Measurements from ENCODE around the gene SMIM9. TPM values are rescaled to one million over a fixed set of nuclear protein-coding genes. Genes with fewer than 3 reads are reported as not detected.

The SMIM9 gene
- total RNA-seq, 1 experiment from 2014 or later: not detected

- ChIA-PET CTCF (no interaction called here), POLR2A (no interaction called here)
- H3K4me3 Mint-ChIP-seq: no peak overlapping the region
- H3K27ac Mint-ChIP-seq: no peak overlapping the region
- H3K27me3 Mint-ChIP-seq (ENCODE audit: low read depth): no peaks in the 10 kb centered on the region
- H3K36me3 Mint-ChIP-seq: no peaks in the 10 kb centered on the region
- no peaks in the 10 kb centered on the region for H3K9me3 Mint-ChIP-seq
- DNase-seq (ENCODE audit: low spot score) (no peak), ATAC-seq (no peak)
- peaks cover 13% of the 10 kb centered on the region for H3K4me1 Mint-ChIP-seq
- no peak for TF ChIP-seq MXD4 (CRISPR knock-in tag; IDR thresholded peaks at IDR 0.05; ENCODE audit: borderline replicate concordance)
Measured at GRCh38 chrX:154791467-154791866, 43.0 kb downstream of the SMIM9 start.

GRCh38 chrX:154785716-154786115 is 48.7 kb downstream of the SMIM9 start:
- ATAC-seq (no peak), DNase-seq (ENCODE audit: low spot score) (no peak)
- CTCF ChIA-PET: no interaction called here
- POLR2A ChIA-PET: no interaction called here
- Mint-ChIP-seq H3K27me3 (ENCODE audit: low read depth) (no peaks in the 10 kb centered on the region; the same call in 1 of the 2 replicates), H3K9me3 (no peaks in the 10 kb centered on the region), H3K4me1 (peaks cover 24% of the 10 kb centered on the region), H3K36me3 (no peaks in the 10 kb centered on the region), H3K27ac (no peak overlapping the region), H3K4me3 (no peak overlapping the region)
- TF ChIP-seq STAT6 (CRISPR knock-in tag; conservative IDR thresholded peaks at IDR 0.05; ENCODE audit: low read depth): no peak
- TF ChIP-seq IRF2 (CRISPR knock-in tag; IDR thresholded peaks at IDR 0.05; ENCODE audit: borderline replicate concordance, low read depth): no peak
- no peak for TF ChIP-seq HMGXB4 (CRISPR knock-in tag; IDR thresholded peaks at IDR 0.05)
- no peak for TF ChIP-seq NFATC4 (CRISPR knock-in tag; IDR thresholded peaks at IDR 0.05)
- TF ChIP-seq SMAD4 (CRISPR knock-in tag; IDR thresholded peaks at IDR 0.05): no peak
- no peak for TF ChIP-seq ATF1 (CRISPR knock-in tag; IDR thresholded peaks at IDR 0.05)
- TF ChIP-seq ZBTB43 (CRISPR knock-in tag; IDR thresholded peaks at IDR 0.05): no peak
- no peak for TF ChIP-seq TP53 (CRISPR knock-in tag; IDR thresholded peaks at IDR 0.05)
- TF ChIP-seq ZSCAN18 (CRISPR knock-in tag; IDR thresholded peaks at IDR 0.05): no peak

- POLR2A ChIA-PET: no interaction called here
- no peak overlapping the region for H3K27ac Mint-ChIP-seq
- H3K27me3 Mint-ChIP-seq (ENCODE audit: low read depth): no peaks in the 10 kb centered on the region; the same call in 1 of the 2 replicates
- H3K9me3 Mint-ChIP-seq: no peaks in the 10 kb centered on the region
- H3K4me3 Mint-ChIP-seq: no peak overlapping the region
- DNase-seq (ENCODE audit: low spot score) (no peak), ATAC-seq (no peak)
- CTCF ChIA-PET: no interaction called here
- H3K4me1 Mint-ChIP-seq: peaks cover 12% of the 10 kb centered on the region
- no peaks in the 10 kb centered on the region for H3K36me3 Mint-ChIP-seq
- TF ChIP-seq ELF4 (CRISPR knock-in tag; IDR thresholded peaks at IDR 0.05; ENCODE audit: low read depth): no peak
- no peak for TF ChIP-seq CREM (CRISPR knock-in tag; IDR thresholded peaks at IDR 0.05)
- TF ChIP-seq ETV6 (CRISPR knock-in tag; IDR thresholded peaks at IDR 0.05): no peak
- no peak for TF ChIP-seq TCF7 (CRISPR knock-in tag; IDR thresholded peaks at IDR 0.05; ENCODE audit: low read depth)
- TF ChIP-seq RORB (CRISPR knock-in tag; IDR thresholded peaks at IDR 0.05): no peak
- TF ChIP-seq NR1H2 (CRISPR knock-in tag; IDR thresholded peaks at IDR 0.05): no peak
- TF ChIP-seq ZNF425 (CRISPR knock-in tag; conservative IDR thresholded peaks at IDR 0.05): no peak
- TF ChIP-seq PREB (CRISPR knock-in tag; IDR thresholded peaks at IDR 0.05; ENCODE audit: borderline replicate concordance): no peak
- TF ChIP-seq OVOL2 (CRISPR knock-in tag; IDR thresholded peaks at IDR 0.05; ENCODE audit: borderline replicate concordance): no peak
- TF ChIP-seq ESRRA (CRISPR knock-in tag; IDR thresholded peaks at IDR 0.05; ENCODE audit: borderline replicate concordance): no peak
- no peak for TF ChIP-seq ZNF396 (CRISPR knock-in tag; IDR thresholded peaks at IDR 0.05; ENCODE audit: borderline replicate concordance)
- TF ChIP-seq ZNF317 (CRISPR knock-in tag; IDR thresholded peaks at IDR 0.05; ENCODE audit: borderline replicate concordance, low read depth): no peak
Measured at GRCh38 chrX:154784149-154784995, 50.1 kb downstream of the SMIM9 start.
